Mucosa of stomach (tissue), 1 donor: ENCODE results near the gene C2CD3.

Source experiments
- H3K27me3 ChIP-seq: one replicate; pipeline ENCODE4 v1.7.0; 2013; ENCODE audit warnings: mild to moderate bottlenecking, low read length; ENCODE audit not compliant: control insufficient read depth, insufficient read depth
- H3K36me3 ChIP-seq: one replicate; pipeline ENCODE4 v1.7.0; 2013; ENCODE audit warnings: low read length; ENCODE audit not compliant: control insufficient read depth, insufficient read depth
- H3K4me1 ChIP-seq: one replicate; pipeline ENCODE4 v1.7.0; 2013; ENCODE audit warnings: mild to moderate bottlenecking, low read length; ENCODE audit not compliant: control insufficient read depth, insufficient read depth
- H3K4me3 ChIP-seq: one replicate; pipeline ENCODE4 v1.7.0; 2013; ENCODE audit warnings: low read length
- H3K9ac ChIP-seq: one replicate; pipeline ENCODE4 v1.7.0; 2013; ENCODE audit warnings: mild to moderate bottlenecking, low read length, moderate library complexity
- H3K9me3 ChIP-seq: one replicate; pipeline ENCODE4 v1.7.0; 2013; ENCODE audit warnings: mild to moderate bottlenecking, low read length, moderate library complexity; ENCODE audit not compliant: control insufficient read depth
- donor health status: Pancreatic carcinoma.

C2CD3 gene

GRCh38 chr11:74021998-74022397 lies 148.8 kb downstream of the C2CD3 start:
- no peaks in the 10 kb centered on the region for H3K27me3 ChIP-seq
- no peaks in the 10 kb centered on the region for H3K9me3 ChIP-seq
- no peaks in the 10 kb centered on the region for H3K36me3 ChIP-seq
- no peak overlapping the region for H3K4me3 ChIP-seq
- H3K4me1 ChIP-seq = peaks cover 46% of the 10 kb centered on the region
- H3K9ac ChIP-seq = no peak overlapping the region

DNA sequence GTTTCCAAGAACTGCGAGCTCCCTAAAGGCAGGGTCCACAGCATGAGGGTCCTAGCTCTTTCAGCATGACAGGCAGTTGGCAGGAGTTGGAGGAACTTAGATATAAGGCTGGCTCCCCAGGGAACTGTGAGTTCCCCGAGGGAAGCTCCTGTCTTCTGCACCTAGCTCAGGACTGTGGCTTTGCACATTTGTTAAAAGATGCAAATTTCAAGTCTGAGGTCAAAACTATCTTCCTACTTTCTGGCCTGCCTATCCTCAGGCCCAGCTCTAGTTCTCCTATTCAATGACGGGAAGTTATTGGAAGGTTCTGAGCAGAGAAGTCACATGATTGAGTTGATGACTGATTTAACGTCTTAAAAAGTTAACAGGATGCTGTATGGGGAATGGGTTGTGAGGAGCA lies 150.3 kb downstream of the C2CD3 start:
- peaks cover 57% of the 10 kb centered on the region for H3K4me1 ChIP-seq
- H3K9ac ChIP-seq = no peak overlapping the region
- no peaks in the 10 kb centered on the region for H3K9me3 ChIP-seq
- no peaks in the 10 kb centered on the region for H3K27me3 ChIP-seq
- no peak overlapping the region for H3K4me3 ChIP-seq
- no peaks in the 10 kb centered on the region for H3K36me3 ChIP-seq

GRCh38 chr11:74019860-74020259 lies 150.9 kb downstream of the C2CD3 start:
- Histone ChIP-seq H3K4me1 (peaks cover 56% of the 10 kb centered on the region), H3K9me3 (no peaks in the 10 kb centered on the region), H3K36me3 (no peaks in the 10 kb centered on the region), H3K4me3 (no peak overlapping the region), H3K27me3 (no peaks in the 10 kb centered on the region), H3K9ac (no peak overlapping the region)

DNA sequence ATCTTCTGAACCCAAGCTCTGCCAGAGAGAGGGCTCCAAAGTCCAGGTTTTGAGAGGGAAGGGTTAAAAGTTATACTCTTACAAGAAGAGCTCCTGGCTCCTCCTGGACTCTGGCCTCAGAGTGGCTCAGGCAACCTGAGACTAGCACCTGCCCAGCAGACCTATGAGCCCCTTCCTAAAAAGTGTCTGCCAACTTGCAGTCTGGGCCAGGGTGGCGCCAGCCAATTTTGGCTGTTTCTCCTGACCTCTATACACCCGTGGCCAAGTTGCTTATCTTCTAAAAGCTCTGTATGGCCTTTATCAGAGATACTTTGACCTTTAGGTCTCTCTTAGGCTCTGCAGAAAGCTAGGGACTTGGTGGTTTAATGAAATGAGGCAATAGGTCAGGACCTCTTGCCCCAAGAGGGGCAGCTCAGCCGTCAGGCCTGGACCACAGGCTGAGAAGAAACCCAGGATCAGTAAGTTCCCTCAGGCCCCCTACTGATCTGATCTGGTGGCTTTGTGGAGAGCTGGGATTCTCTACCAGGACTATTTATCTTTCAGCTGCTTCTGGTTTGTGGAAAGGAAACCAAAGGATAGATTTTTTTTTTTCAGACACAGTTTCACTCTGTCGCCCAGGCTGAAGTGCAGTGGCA lies 151.6 kb downstream of the C2CD3 start:
- Histone ChIP-seq H3K9ac (peak overlapping the region; percentile 22), H3K27me3 (no peaks in the 10 kb centered on the region), H3K4me3 (no peak overlapping the region), H3K9me3 (no peaks in the 10 kb centered on the region), H3K4me1 (peaks cover 52% of the 10 kb centered on the region), H3K36me3 (no peaks in the 10 kb centered on the region)

DNA sequence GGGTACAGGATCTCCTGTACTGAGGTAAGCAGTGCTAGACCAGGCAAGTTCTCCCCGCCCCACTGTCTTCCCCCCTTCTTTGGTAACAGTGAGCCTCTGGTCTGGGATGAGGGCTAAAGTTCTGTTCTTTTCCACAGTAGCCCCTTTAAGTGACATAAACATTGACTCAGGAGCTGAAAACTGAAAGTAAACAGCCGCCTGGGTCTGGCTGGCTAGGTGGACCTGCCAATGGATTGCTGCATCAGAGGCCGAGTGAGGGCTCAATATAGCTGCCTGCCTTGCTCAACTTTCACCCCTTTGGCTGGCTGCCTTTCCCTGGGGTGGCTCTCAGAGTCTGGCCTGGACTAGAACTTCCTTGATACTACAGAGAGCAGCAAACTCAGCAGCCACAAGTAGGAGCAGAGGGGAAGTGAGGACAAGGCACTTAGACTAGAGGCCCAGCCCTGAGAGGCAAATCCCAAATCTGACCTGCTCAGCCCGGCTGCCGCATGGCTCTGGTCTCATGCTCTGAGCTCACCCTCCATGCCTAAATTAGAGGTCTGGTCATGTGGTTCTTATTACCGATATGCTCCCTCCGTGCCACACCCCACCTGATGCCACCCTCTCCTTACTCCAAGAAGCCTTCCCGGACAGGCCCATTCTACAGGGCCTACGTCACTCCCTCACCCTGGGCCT lies 152.3 kb downstream of the C2CD3 start:
- peak overlapping the region; percentile 26 for H3K9ac ChIP-seq
- no peaks in the 10 kb centered on the region for H3K9me3 ChIP-seq
- no peak overlapping the region for H3K4me3 ChIP-seq
- no peaks in the 10 kb centered on the region for H3K27me3 ChIP-seq
- H3K4me1 ChIP-seq = peaks cover 46% of the 10 kb centered on the region
- H3K36me3 ChIP-seq = no peaks in the 10 kb centered on the region

- no peaks in the 10 kb centered on the region for H3K27me3 ChIP-seq
- H3K9ac ChIP-seq = peak overlapping the region; percentile 26
- peaks cover 46% of the 10 kb centered on the region for H3K4me1 ChIP-seq
- no peaks in the 10 kb centered on the region for H3K36me3 ChIP-seq
- no peaks in the 10 kb centered on the region for H3K9me3 ChIP-seq
- no peak overlapping the region for H3K4me3 ChIP-seq
These were observed 153.2 kb downstream of the C2CD3 start for GRCh38 chr11:74017631-74018030.

GRCh38 chr11:74015919-74016684 lies 154.7 kb downstream of the C2CD3 start:
- no peaks in the 10 kb centered on the region for H3K36me3 ChIP-seq

DNA sequence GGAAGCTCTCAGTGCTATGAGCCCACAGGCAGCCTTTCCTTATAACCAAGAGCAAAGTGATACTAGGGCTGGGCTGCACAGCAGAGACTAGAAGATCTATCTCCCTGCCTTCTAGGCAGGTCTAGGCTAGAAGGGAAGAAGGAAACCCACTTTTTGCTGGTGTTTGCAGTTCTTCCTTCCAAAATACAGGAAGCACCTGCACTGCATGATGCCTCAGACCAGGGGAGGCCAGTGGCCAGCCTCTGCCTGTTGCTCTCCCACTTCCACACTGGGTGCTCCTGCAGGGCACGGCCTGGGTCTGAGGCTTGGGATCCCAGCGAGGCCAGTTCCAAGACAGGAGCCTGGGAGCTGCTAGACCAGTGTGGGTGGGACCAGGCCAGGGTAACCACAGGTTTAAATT lies 155.9 kb downstream of the C2CD3 start:
- no peaks in the 10 kb centered on the region for H3K9me3 ChIP-seq
- H3K4me3 ChIP-seq = no peak overlapping the region
- H3K9ac ChIP-seq = no peak overlapping the region
- H3K36me3 ChIP-seq = no peaks in the 10 kb centered on the region
- H3K27me3 ChIP-seq = no peaks in the 10 kb centered on the region
- peaks cover 52% of the 10 kb centered on the region for H3K4me1 ChIP-seq

More at GRCh38 chr11:74015919-74016684, 154.7 kb downstream of the C2CD3 start:
- Histone ChIP-seq H3K9ac (no peak overlapping the region), H3K4me1 (peaks cover 46% of the 10 kb centered on the region), H3K9me3 (no peaks in the 10 kb centered on the region), H3K27me3 (no peaks in the 10 kb centered on the region), H3K4me3 (no peak overlapping the region)

- Histone ChIP-seq H3K27me3 (no peaks in the 10 kb centered on the region), H3K4me1 (peaks cover 49% of the 10 kb centered on the region), H3K9me3 (no peaks in the 10 kb centered on the region), H3K4me3 (no peak overlapping the region), H3K9ac (no peak overlapping the region), H3K36me3 (no peaks in the 10 kb centered on the region)
These were observed 157.7 kb downstream of the C2CD3 start for GRCh38 chr11:74013141-74013540.

GRCh38 chr11:74012074-74012809 lies 158.6 kb downstream of the C2CD3 start:
- Histone ChIP-seq H3K9me3 (no peaks in the 10 kb centered on the region), H3K9ac (no peak overlapping the region), H3K36me3 (no peaks in the 10 kb centered on the region), H3K4me3 (no peak overlapping the region), H3K4me1 (peaks cover 41% of the 10 kb centered on the region), H3K27me3 (no peaks in the 10 kb centered on the region)

GRCh38 chr11:74011360-74012073 lies 159.3 kb downstream of the C2CD3 start:
- Histone ChIP-seq H3K4me3 (no peak overlapping the region), H3K9ac (no peak overlapping the region), H3K27me3 (no peaks in the 10 kb centered on the region), H3K36me3 (no peaks in the 10 kb centered on the region), H3K9me3 (no peaks in the 10 kb centered on the region), H3K4me1 (peaks cover 34% of the 10 kb centered on the region)
